GM23338 (cell line): ENCODE measurements around the gene CFAP70. TPM values are rescaled to one million over a fixed set of nuclear protein-coding genes. Genes with fewer than 3 reads are reported as not detected.

Experiments
- ATAC-seq: fragments of 200-7000 bp; cut with Tn5 transposase; 3 replicates; pipeline ENCODE4 v1.9.1; 2020
- DNase-seq: peaks from one replicate; pipeline ENCODE4 v3.0.0-alpha.2; 2015; ENCODE audit warnings: low spot score
- H2AFZ ChIP-seq: fragments of 200-600 bp; sonication (generic); 2 replicates; pipeline ENCODE4 v1.8.0; 2016; ENCODE audit warnings: antibody characterized with exemption, mild to moderate bottlenecking, moderate library complexity
- H3F3A ChIP-seq: fragments of 200-600 bp; sonication (generic); replicated peaks from 2 replicates; pipeline ENCODE4 v1.8.0; 2017; ENCODE audit warnings: antibody characterized with exemption, mixed run types, low read depth
- H3K27ac ChIP-seq: fragments of 200-600 bp; sonication (generic); 2 replicates; pipeline ENCODE4 v1.6.1; 2016; ENCODE audit warnings: low read depth
- H3K27me3 ChIP-seq: fragments of 200-600 bp; sonication (generic); 2 replicates; pipeline ENCODE4 v1.8.0; 2016; ENCODE audit warnings: mild to moderate bottlenecking, mixed run types, moderate library complexity; ENCODE audit not compliant: insufficient read depth
- H3K36me3 ChIP-seq: fragments of 200-600 bp; sonication (generic); 2 replicates; pipeline ENCODE4 v1.8.0; 2016; ENCODE audit warnings: mild to moderate bottlenecking; ENCODE audit not compliant: insufficient read depth
- H3K4me1 ChIP-seq: fragments of 200-600 bp; sonication (generic); 2 replicates; pipeline ENCODE4 v1.8.0; 2016; ENCODE audit warnings: mild to moderate bottlenecking, moderate library complexity; ENCODE audit not compliant: insufficient read depth
- H3K4me2 ChIP-seq: fragments of 200-600 bp; sonication (generic); 2 replicates; pipeline ENCODE4 v1.7.1; 2017; ENCODE audit warnings: mixed run types
- H3K4me3 ChIP-seq: fragments of 200-600 bp; sonication (generic); 2 replicates; pipeline ENCODE4 v1.6.1; 2016; ENCODE audit warnings: mixed run types
- H3K79me2 ChIP-seq: fragments of 200-600 bp; sonication (generic); replicated peaks from 2 replicates; pipeline ENCODE4 v1.8.0; 2017; ENCODE audit warnings: mild to moderate bottlenecking; ENCODE audit not compliant: insufficient read depth
- H3K9me2 ChIP-seq: fragments of 200-600 bp; sonication (generic); 2 replicates; pipeline ENCODE4 v1.8.0; 2017; ENCODE audit not compliant: insufficient read depth
- H4K20me1 ChIP-seq: fragments of 200-600 bp; sonication (generic); replicated peaks from 2 replicates; pipeline ENCODE4 v1.8.0; 2017; ENCODE audit warnings: mild to moderate bottlenecking; ENCODE audit not compliant: insufficient read depth
- H3K27ac Mint-ChIP-seq: 2 replicates; pipeline ENCODE4 v1.8.0; 2020; ENCODE audit warnings: inconsistent platforms, mild to moderate bottlenecking, moderate library complexity, mixed read lengths
- H3K27me3 Mint-ChIP-seq: 3 replicates; pipeline ENCODE4 v1.8.0; 2022; ENCODE audit warnings: low read depth, mild to moderate bottlenecking, moderate library complexity, mixed read lengths, inconsistent platforms; ENCODE audit not compliant: insufficient read depth, poor library complexity
- H3K36me3 Mint-ChIP-seq: 3 replicates; pipeline ENCODE4 v1.8.0; 2021; ENCODE audit warnings: low read depth, mild to moderate bottlenecking, inconsistent platforms, moderate library complexity, mixed read lengths
- H3K4me1 Mint-ChIP-seq: 3 replicates; pipeline ENCODE4 v1.8.0; 2020; ENCODE audit warnings: mild to moderate bottlenecking, inconsistent platforms, mixed read lengths
- H3K4me3 Mint-ChIP-seq: 3 replicates; pipeline ENCODE4 v1.8.0; 2021; ENCODE audit warnings: moderate library complexity, mild to moderate bottlenecking, inconsistent platforms, mixed read lengths
- H3K9me3 Mint-ChIP-seq: 3 replicates; pipeline ENCODE4 v1.8.0; 2020; ENCODE audit warnings: moderate library complexity, mild to moderate bottlenecking, inconsistent platforms, mixed read lengths
- CREB1 ChIP-seq: fragments of 250-450 bp; sonication (Bioruptor Pico); IDR thresholded peaks from 2 replicates; pipeline ENCODE4 v1.5.0; 2020; ENCODE audit warnings: low read depth, mild to moderate bottlenecking, moderate library complexity
- CTCF ChIP-seq, 2 experiments: fragments of 200-600 bp in 1 of 2; sonication (generic) in 1 of 2; conservative IDR thresholded peaks; 2 replicates each; pipeline versions ENCODE4 v1.5.1 to v1.6.1; 2016 to 2017; ENCODE audit warnings: antibody characterized with exemption in 2 of 2, low read depth in 2 of 2, mild to moderate bottlenecking in 2 of 2, moderate library complexity in 1 of 2
- ETS1 ChIP-seq: IDR thresholded peaks from 2 replicates; pipeline ENCODE4 v1.6.1; 2016; ENCODE audit warnings: antibody characterized with exemption
- EZH2 ChIP-seq: fragments of 200-600 bp; sonication (generic); IDR thresholded peaks from one replicate; pipeline ENCODE4 v1.8.0; 2017; ENCODE audit warnings: antibody characterized with exemption, mild to moderate bottlenecking, low read depth; ENCODE audit not compliant: unreplicated experiment
- EZH2phosphoT487 ChIP-seq: fragments of 200-600 bp; sonication (generic); IDR thresholded peaks from one replicate; pipeline ENCODE4 v1.8.1; 2018; ENCODE audit warnings: antibody characterized with exemption; ENCODE audit not compliant: unreplicated experiment
- JUNB ChIP-seq: IDR thresholded peaks from one replicate; pipeline ENCODE4 v1.6.1; 2016; ENCODE audit warnings: antibody characterized with exemption; ENCODE audit not compliant: unreplicated experiment
- NANOG ChIP-seq: IDR thresholded peaks from 2 replicates; pipeline ENCODE4 v1.6.1; 2016; ENCODE audit warnings: antibody characterized with exemption, borderline replicate concordance
- POLR2AphosphoS5 ChIP-seq: IDR thresholded peaks from 2 replicates; pipeline ENCODE4 v1.6.1; 2016; ENCODE audit warnings: antibody characterized with exemption, low read depth
- STAT1 ChIP-seq: IDR thresholded peaks from one replicate; pipeline ENCODE4 v1.6.1; 2016; ENCODE audit warnings: antibody characterized with exemption; ENCODE audit not compliant: unreplicated experiment
- ZNF114 ChIP-seq: fragments of 250-450 bp; sonication (Bioruptor Pico); IDR thresholded peaks from 2 replicates; pipeline ENCODE4 v1.5.0; 2020; ENCODE audit warnings: mild to moderate bottlenecking, moderate library complexity
- ZNF331 ChIP-seq: fragments of 250-450 bp; sonication (Bioruptor Pico); IDR thresholded peaks from 2 replicates; pipeline ENCODE4 v1.5.0; 2020; ENCODE audit warnings: low read depth, mild to moderate bottlenecking, moderate library complexity
- polyA plus RNA-seq: library from polyadenylated mRNA; unstranded; fragments of >200 nt; fragmentation: Nextera tagmentation; extraction: Ambion mirVana; gene quantifications from 2 replicates; pipeline ENCODE4 v1.2.1, GENCODE V29; 2016
- total RNA-seq: library from RNA; depleted of rRNA; stranded (reverse); fragments of >200 nt; shearing (Covaris generic); gene quantifications from 2 replicates; pipeline ENCODE4 v1.2.3, GENCODE V29; 2014
- TF ChIP-seq, protein P1 (sequence below): IDR thresholded peaks from one replicate; pipeline ENCODE4 v1.6.1; 2018; ENCODE audit warnings: antibody characterized with exemption; ENCODE audit not compliant: unreplicated experiment
- TF ChIP-seq, protein P2 (sequence below): fragments of 250-450 bp; sonication (Bioruptor Pico); IDR thresholded peaks from 2 replicates; pipeline ENCODE4 v1.5.0; 2020; ENCODE audit warnings: mild to moderate bottlenecking, moderate library complexity

Gene CFAP70
- total and polyA plus RNA-seq, 2 experiments from 2014 or later, result 0.17 to 0.24 TPM

GRCh38 chr10:73293461-73293860 is 65.2 kb downstream of the CFAP70 start:
- TF ChIP-seq, protein P1, sequence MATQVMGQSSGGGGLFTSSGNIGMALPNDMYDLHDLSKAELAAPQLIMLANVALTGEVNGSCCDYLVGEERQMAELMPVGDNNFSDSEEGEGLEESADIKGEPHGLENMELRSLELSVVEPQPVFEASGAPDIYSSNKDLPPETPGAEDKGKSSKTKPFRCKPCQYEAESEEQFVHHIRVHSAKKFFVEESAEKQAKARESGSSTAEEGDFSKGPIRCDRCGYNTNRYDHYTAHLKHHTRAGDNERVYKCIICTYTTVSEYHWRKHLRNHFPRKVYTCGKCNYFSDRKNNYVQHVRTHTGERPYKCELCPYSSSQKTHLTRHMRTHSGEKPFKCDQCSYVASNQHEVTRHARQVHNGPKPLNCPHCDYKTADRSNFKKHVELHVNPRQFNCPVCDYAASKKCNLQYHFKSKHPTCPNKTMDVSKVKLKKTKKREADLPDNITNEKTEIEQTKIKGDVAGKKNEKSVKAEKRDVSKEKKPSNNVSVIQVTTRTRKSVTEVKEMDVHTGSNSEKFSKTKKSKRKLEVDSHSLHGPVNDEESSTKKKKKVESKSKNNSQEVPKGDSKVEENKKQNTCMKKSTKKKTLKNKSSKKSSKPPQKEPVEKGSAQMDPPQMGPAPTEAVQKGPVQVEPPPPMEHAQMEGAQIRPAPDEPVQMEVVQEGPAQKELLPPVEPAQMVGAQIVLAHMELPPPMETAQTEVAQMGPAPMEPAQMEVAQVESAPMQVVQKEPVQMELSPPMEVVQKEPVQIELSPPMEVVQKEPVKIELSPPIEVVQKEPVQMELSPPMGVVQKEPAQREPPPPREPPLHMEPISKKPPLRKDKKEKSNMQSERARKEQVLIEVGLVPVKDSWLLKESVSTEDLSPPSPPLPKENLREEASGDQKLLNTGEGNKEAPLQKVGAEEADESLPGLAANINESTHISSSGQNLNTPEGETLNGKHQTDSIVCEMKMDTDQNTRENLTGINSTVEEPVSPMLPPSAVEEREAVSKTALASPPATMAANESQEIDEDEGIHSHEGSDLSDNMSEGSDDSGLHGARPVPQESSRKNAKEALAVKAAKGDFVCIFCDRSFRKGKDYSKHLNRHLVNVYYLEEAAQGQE, result no peak
- TF ChIP-seq EZH2, result no peak
- no peak for TF ChIP-seq ZNF331
- TF ChIP-seq POLR2AphosphoS5, result no peak
- TF ChIP-seq NANOG, result no peak
- no peak for TF ChIP-seq EZH2phosphoT487
- TF ChIP-seq CTCF (conservative IDR thresholded peaks at IDR 0.05; ENCODE audit: low read depth in 2 of 2), result no peak
- no peak for TF ChIP-seq ETS1
- no peak for TF ChIP-seq ZNF114 (CRISPR knock-in tag)
- TF ChIP-seq JUNB, result no peak
- TF ChIP-seq CREB1 (CRISPR knock-in tag), result no peak
- TF ChIP-seq STAT1, result no peak
- TF ChIP-seq, protein P2, sequence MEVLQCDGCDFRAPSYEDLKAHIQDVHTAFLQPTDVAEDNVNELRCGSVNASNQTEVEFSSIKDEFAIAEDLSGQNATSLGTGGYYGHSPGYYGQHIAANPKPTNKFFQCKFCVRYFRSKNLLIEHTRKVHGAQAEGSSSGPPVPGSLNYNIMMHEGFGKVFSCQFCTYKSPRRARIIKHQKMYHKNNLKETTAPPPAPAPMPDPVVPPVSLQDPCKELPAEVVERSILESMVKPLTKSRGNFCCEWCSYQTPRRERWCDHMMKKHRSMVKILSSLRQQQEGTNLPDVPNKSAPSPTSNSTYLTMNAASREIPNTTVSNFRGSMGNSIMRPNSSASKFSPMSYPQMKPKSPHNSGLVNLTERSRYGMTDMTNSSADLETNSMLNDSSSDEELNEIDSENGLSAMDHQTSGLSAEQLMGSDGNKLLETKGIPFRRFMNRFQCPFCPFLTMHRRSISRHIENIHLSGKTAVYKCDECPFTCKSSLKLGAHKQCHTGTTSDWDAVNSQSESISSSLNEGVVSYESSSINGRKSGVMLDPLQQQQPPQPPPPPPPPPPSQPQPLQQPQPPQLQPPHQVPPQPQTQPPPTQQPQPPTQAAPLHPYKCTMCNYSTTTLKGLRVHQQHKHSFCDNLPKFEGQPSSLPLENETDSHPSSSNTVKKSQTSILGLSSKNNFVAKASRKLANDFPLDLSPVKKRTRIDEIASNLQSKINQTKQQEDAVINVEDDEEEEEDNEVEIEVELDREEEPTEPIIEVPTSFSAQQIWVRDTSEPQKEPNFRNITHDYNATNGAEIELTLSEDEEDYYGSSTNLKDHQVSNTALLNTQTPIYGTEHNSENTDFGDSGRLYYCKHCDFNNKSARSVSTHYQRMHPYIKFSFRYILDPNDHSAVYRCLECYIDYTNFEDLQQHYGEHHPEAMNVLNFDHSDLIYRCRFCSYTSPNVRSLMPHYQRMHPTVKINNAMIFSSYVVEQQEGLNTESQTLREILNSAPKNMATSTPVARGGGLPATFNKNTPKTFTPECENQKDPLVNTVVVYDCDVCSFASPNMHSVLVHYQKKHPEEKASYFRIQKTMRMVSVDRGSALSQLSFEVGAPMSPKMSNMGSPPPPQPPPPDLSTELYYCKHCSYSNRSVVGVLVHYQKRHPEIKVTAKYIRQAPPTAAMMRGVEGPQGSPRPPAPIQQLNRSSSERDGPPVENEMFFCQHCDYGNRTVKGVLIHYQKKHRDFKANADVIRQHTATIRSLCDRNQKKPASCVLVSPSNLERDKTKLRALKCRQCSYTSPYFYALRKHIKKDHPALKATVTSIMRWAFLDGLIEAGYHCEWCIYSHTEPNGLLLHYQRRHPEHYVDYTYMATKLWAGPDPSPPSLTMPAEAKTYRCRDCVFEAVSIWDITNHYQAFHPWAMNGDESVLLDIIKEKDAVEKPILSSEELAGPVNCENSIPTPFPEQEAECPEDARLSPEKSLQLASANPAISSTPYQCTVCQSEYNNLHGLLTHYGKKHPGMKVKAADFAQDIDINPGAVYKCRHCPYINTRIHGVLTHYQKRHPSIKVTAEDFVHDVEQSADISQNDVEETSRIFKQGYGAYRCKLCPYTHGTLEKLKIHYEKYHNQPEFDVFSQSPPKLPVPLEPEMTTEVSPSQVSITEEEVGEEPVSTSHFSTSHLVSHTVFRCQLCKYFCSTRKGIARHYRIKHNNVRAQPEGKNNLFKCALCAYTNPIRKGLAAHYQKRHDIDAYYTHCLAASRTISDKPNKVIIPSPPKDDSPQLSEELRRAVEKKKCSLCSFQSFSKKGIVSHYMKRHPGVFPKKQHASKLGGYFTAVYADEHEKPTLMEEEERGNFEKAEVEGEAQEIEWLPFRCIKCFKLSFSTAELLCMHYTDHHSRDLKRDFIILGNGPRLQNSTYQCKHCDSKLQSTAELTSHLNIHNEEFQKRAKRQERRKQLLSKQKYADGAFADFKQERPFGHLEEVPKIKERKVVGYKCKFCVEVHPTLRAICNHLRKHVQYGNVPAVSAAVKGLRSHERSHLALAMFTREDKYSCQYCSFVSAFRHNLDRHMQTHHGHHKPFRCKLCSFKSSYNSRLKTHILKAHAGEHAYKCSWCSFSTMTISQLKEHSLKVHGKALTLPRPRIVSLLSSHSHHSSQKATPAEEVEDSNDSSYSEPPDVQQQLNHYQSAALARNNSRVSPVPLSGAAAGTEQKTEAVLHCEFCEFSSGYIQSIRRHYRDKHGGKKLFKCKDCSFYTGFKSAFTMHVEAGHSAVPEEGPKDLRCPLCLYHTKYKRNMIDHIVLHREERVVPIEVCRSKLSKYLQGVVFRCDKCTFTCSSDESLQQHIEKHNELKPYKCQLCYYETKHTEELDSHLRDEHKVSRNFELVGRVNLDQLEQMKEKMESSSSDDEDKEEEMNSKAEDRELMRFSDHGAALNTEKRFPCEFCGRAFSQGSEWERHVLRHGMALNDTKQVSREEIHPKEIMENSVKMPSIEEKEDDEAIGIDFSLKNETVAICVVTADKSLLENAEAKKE (CRISPR knock-in tag), result no peak
- Histone ChIP-seq H3F3A (no peaks in the 10 kb centered on the region), H3K4me3 (no peak overlapping the region), H3K27me3 (no peaks in the 10 kb centered on the region), H3K4me2 (no peak overlapping the region), H2AFZ (no peak overlapping the region), H3K4me1 (no peaks in the 10 kb centered on the region), H3K36me3 (no peaks in the 10 kb centered on the region), H3K79me2 (no peaks in the 10 kb centered on the region), H4K20me1 (no peaks in the 10 kb centered on the region), H3K27ac (no peak overlapping the region), H3K9me2 (no peaks in the 10 kb centered on the region; the same call in 1 of the 2 replicates)
- ATAC-seq, result no peak
- Mint-ChIP-seq H3K36me3 (no peaks in the 10 kb centered on the region), H3K4me3 (no peak overlapping the region), H3K4me1 (no peaks in the 10 kb centered on the region), H3K27me3 (peaks cover 2% of the 10 kb centered on the region), H3K9me3 (peaks cover 16% of the 10 kb centered on the region), H3K27ac (no peak overlapping the region)
- DNase-seq, result no peak
